Activated T-helper 1 cell treated with anti-CD3 and anti-CD28 coated beads, Interleukin-2, amount 50 U/mL, for 16 hours (primary cell): ENCODE results near the gene HEATR9.

Experiments
- DNase-seq, 2 donors: peaks; one replicate each; pipeline ENCODE4 v3.0.0-alpha.2; 2020; ENCODE audit warnings: low read depth in 1 of 2, low spot score in 1 of 2

Gene HEATR9

GRCh38 chr17:35866341-35866950 is 2.2 kb downstream of the HEATR9 start:
- no peak for DNase-seq

GRCh38 chr17:35865412-35866340 is 3.0 kb downstream of the HEATR9 start:
- DNase-seq = no peak

- DNase-seq = no peak
These were observed 3.8 kb downstream of the HEATR9 start for GRCh38 chr17:35864853-35865252.

- no peak for DNase-seq
These were observed 12.1 kb downstream of the HEATR9 start for GRCh38 chr17:35856603-35857002.

- no peak for DNase-seq
These were observed 12.7 kb downstream of the HEATR9 start for GRCh38 chr17:35855965-35856364.

- peak in 1 of 2 donors; percentile 39 for DNase-seq
These were observed 19.0 kb downstream of the HEATR9 start for GRCh38 chr17:35849469-35850348.

- DNase-seq = no peak
These were observed 20.9 kb downstream of the HEATR9 start for GRCh38 chr17:35847633-35848373.

- no peak for DNase-seq
These were observed 21.7 kb downstream of the HEATR9 start for GRCh38 chr17:35847006-35847405.

- no peak for DNase-seq
These were observed 22.5 kb downstream of the HEATR9 start for GRCh38 chr17:35846055-35846809.

- no peak for DNase-seq
These were observed 24.1 kb downstream of the HEATR9 start for GRCh38 chr17:35844547-35844946.

- DNase-seq = no peak
These were observed 25.0 kb downstream of the HEATR9 start for GRCh38 chr17:35843698-35844097.

GRCh38 chr17:35842239-35842638 is 26.5 kb downstream of the HEATR9 start:
- DNase-seq = no peak

GRCh38 chr17:35841505-35841904 is 27.2 kb downstream of the HEATR9 start:
- DNase-seq = no peak

- no peak for DNase-seq
These were observed 27.6 kb downstream of the HEATR9 start for GRCh38 chr17:35841101-35841500.

GRCh38 chr17:35825206-35825605 is 43.5 kb downstream of the HEATR9 start:
- DNase-seq = no peak

GRCh38 chr17:35821308-35821707 is 47.4 kb downstream of the HEATR9 start:
- no peak for DNase-seq

- DNase-seq = no peak
These were observed 49.2 kb downstream of the HEATR9 start for GRCh38 chr17:35819455-35819854.

- DNase-seq = no peak
These were observed 51.5 kb downstream of the HEATR9 start for GRCh38 chr17:35817196-35817595.

GRCh38 chr17:35816723-35817122 is 52.0 kb downstream of the HEATR9 start:
- DNase-seq = no peak

GRCh38 chr17:35812456-35812855 is 56.2 kb downstream of the HEATR9 start:
- DNase-seq = no peak
